Lung microvascular endothelial cell (primary cell): Measurements from ENCODE around the gene GCLM. TPM values are rescaled to one million over a fixed set of nuclear protein-coding genes. Genes with fewer than 3 reads are reported as not detected.

Experiments
- DNase-seq, 2 donors: peaks; one replicate each; pipeline versions ENCODE4 v3.0.0 to v3.0.0-alpha.2; 2010; ENCODE audit warnings: low read depth in 2 of 2
- total RNA-seq: library from RNA; depleted of rRNA; stranded (reverse); fragments of >200 nt; gene quantifications from 2 replicates; pipeline ENCODE4 v1.2.1, GENCODE V29; 2014

GCLM gene
- total RNA-seq, 1 donor from 2014 or later, result 7.5 TPM

DNA sequence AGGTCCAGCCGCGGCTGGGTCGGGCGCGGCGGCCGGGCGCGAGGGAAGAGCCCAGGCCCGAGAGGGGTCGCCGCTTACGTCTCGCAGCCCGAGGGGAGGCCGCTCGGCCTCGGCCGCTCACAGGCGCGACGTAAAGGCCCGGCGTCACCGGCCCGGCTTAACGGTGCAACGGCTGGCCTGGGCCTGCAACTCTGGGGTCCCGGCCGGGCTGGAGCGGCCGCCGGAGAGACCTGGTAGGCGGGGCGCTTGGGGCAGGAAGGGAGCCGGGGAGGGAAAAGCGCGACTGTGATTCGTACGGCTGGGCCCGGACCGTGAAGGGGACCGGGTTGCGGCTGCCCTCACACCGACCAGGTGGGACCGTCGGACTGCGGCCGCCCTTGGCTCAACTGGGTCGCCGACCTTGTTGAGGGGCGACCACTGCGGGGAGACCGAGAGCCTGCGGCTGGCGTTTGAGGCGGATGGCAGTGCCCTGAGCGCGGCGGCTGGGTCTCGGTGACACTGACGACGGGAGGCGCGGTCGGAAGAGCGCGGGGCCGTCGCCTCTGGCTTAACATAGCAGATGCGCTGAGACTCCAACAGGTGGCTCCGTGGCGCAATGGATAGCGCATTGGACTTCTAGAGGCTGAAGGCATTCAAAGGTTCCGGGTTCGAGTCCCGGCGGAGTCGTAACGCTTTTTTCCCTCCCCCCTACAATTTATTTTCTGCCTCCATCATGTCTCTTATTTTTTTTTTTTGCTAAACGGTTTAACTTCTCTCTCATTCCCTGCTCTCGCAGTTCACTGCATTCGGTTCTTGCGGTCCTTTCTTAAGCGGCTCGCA, 62.0 kb downstream of the GCLM start:
- DNase-seq, result peak; percentile 92 to 96

DNA sequence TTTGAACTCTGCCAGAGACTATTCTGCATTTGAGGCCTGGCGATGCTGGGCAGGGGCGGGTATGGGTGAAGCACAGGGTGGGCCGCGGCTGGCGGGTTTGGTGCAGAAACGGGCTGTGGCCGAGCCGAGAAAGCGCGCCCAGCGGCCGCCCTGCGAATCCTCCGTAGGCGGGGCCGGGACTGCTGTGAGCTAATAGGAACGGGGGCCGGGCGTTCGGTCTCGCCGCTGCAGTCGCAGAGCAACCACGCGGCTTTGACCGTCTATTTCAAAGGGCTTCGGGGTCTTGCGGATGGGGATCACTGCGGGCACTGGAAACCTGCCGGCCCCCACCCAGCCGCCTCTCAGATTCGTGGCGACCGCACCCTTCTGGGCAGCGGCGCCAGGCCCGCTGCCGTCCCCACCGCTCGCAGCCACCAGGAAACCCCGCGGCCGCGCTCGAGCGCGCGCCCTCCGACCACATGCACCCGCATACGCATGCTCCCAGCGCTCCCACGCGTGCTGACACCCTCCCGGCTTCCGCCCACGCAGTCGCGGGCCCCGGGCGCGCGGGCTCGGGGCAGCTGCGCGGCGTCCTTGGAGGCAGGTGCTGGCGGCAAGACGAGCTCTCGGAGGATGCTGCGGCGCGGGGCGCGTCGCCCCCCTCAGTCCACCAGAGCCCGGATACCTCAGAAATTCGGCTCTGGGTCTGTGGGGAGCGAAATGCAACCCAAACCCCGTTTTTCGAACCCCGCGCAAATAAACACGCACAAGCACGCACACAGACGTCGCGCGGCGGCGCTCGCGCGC, 62.8 kb downstream of the GCLM start:
- peak; percentile 86 for DNase-seq

DNA sequence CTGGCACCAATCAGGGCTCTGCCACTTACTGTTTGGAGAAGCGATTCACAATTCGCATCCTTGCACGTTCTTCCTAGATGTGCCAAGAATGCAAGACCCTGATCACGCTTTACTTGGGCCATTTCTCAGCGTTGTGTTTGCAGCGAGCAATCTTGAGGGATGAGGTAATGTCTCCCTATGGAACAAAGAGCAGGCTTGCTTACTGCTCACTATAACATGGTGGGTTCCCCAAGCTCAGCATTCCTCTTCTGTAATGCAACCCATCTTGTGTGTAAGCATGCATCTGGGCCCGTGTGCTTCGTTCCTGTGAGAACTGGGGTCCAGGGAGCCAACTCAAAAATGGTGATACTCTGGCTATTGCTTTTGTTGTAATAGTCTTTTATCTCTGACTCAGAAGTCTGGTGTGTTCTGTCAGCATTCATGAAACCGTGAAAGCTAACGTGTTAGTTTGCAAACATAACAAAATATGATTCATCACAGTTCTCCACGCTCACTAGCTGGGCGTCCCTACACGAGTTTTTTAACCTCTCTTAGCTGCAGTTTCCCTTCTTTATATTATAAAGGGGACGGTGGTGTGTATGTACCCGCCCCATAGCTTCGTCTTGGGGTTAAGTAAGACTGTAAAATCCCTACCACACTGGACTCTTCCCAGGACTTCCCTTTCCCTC, 63.6 kb downstream of the GCLM start:
- peak; percentile 44 to 88 for DNase-seq

DNA sequence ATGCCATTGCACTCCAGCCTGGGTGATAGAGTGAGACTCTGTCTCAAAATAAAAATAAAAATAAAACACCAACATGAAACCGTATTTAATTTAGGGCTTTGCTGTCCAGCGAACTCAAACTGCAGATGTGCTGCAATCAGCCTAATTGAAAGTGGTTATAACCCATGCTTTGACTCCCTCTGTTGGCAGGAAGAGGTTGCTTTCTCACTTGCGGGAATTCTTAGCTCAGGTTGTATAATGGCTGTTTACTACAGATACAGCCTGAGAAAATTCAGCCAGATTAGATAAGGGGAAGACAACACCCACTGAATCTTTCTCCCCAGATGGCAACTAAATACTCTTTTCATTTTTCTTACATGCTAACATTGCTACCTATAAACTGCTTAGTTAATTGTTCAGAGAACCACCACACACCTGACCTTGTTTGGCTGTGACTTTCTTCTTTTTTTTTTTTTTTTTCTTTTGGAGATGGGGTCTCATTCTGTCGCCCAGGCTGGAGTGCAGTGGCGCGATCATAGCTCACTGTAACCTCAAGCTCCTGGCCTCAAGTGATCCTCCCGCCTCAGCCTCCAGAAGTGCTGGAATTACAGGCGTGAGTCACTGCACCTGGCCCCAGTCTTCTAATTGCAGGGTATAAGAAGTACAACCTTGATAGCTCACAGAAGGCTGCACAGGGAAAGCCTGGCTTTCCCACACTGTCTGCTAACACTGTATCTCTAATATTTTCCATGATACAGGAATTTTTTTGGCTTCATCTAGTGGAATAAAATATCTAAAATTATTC, 64.8 kb downstream of the GCLM start:
- DNase-seq, result peak; percentile 87 to 89

DNA sequence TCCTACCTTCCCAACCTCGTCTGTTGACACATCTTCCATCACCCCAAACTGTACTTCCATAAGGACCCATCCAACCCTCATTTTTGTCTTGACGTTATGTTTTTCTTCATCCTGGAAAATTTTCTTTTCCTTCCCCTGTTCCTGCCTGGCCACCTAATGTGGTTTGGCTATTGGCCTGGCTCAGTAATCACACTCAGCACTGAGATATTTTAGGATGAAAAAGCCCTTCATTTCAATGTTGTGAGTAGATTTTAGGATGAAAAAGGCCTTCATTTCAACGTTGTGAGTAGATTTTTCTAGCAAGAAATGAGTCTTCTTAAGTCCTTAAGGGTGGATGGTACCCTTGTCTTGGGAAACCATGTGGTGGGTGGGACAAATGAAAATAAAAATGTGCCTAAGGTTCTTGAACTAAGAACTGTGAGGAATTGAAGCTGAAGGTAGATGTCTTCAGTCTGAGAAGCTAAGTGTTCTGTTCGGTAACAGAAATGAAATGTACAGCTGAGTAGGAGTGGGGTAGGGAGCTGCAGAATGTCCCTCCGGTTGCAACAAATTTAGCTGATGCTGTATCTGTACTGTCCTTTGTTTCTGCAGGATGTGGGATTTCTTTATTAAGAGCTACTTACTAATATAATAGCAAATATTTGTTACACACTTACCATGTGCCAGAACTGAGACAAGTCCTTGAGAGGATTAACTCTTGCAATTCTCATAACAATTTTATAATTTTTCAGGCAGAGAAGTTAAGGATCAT, 66.3 kb downstream of the GCLM start:
- no peak for DNase-seq

DNA sequence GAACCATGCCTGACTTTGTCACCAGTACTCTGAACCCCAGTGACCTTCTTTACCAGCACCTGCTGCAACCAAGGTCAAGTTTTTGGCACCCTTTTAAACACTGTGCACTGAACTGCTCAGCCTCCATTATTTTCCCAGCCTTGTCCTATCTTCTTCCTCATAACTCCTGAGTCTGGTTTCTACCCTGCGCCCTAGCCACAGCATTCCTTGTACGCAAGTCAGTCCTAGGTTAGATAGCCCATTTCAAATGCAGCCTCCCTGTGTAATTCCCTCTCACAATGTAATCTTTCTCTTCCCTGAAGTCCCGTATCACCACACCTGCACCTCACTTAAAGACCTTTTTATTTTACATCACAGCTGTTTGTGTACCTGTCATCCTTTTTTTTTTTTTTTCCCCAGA, 67.5 kb downstream of the GCLM start:
- DNase-seq, result no peak

DNA sequence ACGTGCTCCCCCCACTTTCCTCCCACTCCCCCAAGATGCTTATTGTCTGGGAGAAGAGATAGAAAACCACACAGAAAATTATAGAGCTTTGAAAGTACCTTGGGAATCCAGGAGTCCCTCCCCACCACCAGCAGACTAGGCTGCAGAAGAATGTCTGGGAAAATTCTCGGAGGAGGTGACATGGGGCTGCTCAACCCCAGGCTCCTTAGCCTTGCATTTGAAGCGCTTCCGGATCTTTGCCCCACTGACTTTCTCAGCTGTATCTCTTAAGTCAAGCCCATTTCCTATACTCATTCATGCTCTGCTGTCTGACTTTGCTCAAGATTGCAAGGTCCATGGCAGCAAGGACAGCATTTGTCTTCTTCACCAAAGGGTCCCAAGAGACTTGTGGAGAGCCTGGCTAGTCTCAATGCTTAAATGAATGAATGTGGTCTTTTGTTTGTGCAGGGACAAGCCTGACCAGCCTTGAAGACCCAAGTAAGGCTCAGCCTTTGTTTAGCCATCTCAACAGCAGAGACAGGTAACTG, 68.2 kb downstream of the GCLM start:
- DNase-seq, result no peak

DNA sequence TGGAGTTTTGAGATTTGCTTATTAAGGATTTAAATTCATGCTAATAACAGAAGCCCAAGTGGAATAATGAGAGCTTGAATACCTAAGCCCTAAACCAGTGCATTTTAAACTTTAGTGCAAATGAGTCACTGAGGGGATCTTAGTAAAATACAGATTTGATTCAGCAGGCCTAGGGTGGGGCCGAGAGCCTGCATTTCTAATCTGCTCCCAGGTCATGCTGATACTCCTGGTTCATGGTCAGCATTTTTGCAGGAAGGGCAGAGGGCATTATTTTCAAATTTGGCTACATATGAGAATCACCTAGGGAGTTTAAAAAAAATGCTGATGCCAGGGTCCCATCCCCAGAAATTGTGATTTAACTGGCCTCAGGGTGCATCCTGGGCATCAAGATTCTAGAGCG, 69.5 kb downstream of the GCLM start:
- DNase-seq, result no peak

DNA sequence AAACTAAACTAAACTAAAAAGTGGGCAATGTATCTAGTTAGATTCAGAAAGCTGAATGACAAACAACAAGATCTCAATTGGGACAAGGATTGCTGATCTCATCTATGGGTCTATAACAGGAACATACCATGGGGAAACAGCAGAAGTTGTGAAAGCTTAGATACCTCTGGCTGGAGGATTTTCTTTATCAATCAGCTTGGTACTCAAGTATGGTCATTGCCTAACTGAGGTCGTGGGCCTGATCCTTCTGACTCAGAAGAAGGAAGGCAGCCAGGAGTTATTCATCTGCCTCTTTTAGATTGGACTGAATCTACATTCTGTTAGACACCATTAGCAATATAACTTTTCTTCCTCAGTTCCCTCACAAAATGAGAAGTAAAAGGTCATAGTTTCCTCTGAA, 69.9 kb downstream of the GCLM start:
- peak in 1 of 2 donors; percentile 51 for DNase-seq

DNA sequence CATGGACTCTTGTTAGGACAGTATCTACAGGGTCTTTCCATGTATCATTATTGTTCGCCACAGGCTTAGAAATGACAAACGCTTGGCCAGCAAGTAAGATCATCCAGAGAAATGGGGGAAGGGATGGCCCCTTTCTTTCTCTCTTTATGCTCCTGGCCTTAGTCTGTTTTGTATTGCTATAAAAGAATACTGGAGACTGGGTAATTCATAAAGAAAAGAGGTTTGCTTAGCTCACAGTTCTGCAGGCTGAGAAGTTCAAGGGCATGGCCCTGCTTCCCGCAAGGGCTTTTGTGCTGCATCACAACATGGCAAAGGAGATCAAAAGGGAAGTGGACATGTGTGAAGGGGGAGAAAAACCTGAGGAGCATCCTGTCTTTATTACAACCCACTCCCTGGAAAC, 71.3 kb downstream of the GCLM start:
- no peak for DNase-seq

Other genes starting within 250 kb of the GCLM start
- gene BCAR3, start 227.6 kb downstream of the GCLM start, total RNA-seq, result 24.6 and 34.1 TPM in 2 replicates
- gene DNTTIP2, start 30.2 kb downstream of the GCLM start, total RNA-seq, result 8.5 and 13.5 TPM in 2 replicates
- 60.8 and 487 TPM in 2 replicates for gene ABCA4, start 211.7 kb upstream of the GCLM start, total RNA-seq